Activated effector memory CD4-positive, alpha-beta T cell treated with anti-CD3 and anti-CD28 coated beads, Interleukin-2, amount 50 U/mL, for 16 hours (primary cell): ENCODE data around the gene HMG20B.
"Not testable (repeated sequence)": the region's sequence is repeated elsewhere in the genome, so short reads cannot be mapped to it uniquely, and the experiment has no call there.

Experiments
- DNase-seq: peaks from one replicate; pipeline ENCODE4 v3.0.0-alpha.2; 2020

HMG20B gene

DNA sequence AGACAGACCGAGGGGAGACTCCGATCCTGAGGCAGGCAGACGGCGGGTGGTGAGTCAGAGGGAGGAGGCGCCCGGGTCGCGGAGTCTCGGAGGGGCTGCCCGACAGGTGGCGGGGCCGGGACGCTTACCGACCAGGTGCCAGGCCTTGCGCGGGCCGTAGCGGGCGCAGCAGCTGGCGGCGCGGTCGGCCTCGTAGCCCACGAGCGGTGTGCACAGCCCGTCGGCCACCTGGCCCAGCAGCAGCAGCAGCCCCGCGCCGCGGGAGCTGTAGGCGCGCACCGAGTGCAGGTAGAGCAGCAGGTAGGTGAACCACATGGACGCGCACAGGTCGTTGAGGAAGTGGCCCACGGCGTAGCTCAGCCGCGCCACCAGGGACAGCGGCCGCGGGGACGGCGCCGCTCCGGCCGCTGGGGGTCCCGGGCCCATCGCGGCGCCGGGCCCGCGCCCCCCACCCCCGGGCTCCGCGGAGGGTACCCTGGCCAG is 15.7 kb upstream of the HMG20B start:
- DNase-seq = peak; percentile 89

- DNase-seq = peak; percentile 99
Observed at GRCh38 chr19:3557461-3558248, 15.1 kb upstream of the HMG20B start, which contains the start of gene MFSD12. TSS of gene MFSD12 (minus strand) at chr19:3557586. CDS start at chr19:3557403, 183 bp downstream.

GRCh38 chr19:3563709-3564524 is 8.8 kb upstream of the HMG20B start:
- DNase-seq = no peak

GRCh38 chr19:3565139-3565538 is 7.6 kb upstream of the HMG20B start:
- no peak for DNase-seq

DNA sequence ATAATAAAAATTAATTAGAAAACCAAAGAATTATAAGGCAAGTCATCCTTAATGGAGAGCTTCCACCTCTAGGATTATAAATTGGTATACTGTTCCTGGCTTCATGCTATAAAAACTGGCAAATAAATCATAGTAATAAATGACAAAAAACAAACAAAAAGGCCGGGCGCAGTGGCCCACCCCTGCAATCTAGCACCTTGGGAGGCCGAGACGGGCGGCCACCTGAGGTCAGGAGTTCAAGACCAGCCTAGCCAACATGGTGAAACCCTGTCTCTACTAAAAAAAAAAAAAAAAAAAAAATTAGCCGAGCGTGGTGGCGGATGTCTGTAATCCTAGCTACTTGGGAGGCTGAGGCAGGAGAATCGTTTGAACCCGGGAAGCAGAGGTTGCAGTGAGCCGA is 2.7 kb upstream of the HMG20B start:
- DNase-seq = not testable (repeated sequence)

DNA sequence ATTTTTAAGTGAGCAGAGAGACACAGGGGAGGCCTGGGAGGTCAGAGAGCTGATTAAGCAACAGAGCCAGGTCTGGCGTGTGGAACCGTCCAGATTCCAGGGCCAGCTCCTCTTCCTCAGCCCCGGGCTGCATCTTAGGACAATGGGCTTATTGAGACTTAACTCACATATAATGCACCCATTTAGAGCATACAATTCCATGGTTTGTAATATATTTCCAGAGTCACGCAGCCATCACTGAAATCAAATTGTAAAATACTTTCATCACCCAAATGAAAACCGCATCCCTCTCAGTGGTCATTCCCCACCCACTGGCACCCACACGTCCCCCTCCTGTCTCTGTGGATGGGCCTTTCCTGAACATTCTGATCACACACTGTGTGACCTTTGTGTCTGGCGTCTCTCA is 2.1 kb upstream of the HMG20B start:
- DNase-seq = no peak

DNA sequence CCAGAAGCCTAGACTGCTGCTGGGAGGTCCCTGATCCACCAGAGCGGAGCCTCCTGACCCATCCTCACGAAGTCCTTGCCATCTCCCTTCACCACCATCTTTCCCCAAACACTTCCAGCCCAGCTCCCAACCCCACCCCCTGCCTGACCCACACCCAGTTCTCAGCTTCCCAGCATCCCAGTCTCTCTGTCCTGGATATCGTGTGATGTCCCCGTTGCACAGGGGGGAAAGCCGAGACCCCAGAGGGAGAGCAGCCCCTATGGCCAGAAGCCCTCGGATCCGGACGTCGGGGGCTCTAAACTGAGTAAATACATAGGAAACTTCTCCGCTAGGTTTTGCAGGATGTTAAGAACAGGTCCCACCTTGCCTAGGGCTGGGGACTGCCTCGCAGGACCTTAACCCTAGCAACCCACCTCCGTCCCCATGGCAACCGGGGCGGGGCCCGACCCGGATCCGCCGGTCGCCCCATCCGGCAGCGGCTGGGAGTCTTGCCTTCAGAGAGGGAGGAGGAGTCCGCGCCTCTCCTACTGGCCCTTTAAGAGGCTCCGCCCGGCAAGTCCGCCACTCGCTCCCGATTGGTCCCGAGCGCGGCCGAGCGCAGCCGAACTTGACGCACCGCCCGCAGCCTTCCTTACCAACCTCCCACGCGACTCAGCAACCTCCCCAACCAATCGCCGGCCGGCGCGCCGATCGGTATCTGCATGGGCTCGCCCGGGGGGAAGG is 451 bp upstream of the HMG20B start:
- peak; percentile 100 for DNase-seq

DNA sequence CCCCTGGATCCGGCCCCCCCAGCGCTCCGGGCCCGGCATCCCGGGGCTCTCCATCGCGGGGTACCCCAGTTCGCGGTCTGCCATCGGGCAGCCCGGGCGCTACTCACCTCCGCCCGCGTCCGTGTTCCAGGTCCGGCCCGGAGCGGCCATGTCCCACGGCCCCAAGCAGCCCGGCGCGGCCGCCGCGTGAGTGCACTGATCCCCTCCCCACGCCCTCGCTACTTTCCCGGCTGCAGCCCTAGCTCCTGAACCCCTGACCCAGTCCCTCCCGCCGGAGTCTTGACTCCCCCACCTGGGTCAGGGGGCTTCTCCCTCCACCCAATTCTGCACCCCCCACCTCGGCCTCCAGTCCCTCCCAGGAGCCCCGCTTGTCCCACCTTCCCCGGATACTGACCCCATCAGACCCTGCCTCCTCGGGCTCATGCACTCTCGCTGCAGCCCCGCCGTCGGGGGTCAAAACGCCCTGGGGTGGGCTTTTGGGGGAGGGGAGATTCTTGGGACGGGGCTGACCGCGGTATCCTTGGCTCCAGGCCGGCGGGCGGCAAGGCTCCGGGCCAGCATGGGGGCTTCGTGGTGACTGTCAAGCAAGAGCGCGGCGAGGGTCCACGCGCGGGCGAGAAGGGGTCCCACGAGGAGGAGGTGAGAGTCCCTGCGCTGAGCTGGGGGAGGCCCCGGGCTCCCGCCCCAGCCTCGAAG is 566 bp downstream of the HMG20B start:
- DNase-seq = no peak

DNA sequence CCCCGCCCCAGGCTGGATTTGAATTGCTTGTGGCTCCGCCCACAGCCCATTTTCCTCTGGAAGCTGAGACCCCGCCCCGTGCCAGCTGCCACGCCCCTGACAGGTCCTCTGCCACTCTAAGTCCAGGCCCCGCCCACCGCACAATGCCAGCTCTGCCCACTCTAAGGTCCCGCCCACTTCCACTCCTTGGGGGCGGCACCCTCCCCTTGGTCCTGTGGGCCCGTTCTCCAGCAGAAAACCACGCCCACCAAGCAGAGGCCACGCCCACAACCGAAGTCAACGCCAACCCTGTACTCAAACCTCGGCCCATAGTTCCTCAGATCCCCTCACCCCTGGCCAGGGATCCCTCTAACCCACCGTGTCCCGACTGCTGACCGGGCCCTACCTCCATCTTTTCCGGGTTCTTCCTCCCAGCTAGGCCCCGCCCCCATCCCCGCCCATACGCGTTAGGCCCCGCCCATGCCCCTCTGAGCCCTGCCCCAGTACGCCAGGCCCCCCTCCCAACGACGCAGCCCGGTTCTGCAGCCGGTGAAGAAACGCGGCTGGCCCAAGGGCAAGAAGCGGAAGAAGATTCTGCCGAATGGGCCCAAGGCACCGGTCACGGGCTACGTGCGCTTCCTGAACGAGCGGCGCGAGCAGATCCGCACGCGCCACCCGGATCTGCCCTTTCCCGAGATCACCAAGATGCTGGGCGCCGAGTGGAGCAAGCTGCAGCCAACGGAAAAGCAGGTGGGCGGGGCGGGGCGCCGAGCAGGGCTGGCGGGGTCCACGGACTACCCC is 1.3 kb downstream of the HMG20B start:
- DNase-seq = peak; percentile 92

- peak; percentile 69 for DNase-seq
Observed at GRCh38 chr19:3575260-3575741, 2.6 kb downstream of the HMG20B start.

DNA sequence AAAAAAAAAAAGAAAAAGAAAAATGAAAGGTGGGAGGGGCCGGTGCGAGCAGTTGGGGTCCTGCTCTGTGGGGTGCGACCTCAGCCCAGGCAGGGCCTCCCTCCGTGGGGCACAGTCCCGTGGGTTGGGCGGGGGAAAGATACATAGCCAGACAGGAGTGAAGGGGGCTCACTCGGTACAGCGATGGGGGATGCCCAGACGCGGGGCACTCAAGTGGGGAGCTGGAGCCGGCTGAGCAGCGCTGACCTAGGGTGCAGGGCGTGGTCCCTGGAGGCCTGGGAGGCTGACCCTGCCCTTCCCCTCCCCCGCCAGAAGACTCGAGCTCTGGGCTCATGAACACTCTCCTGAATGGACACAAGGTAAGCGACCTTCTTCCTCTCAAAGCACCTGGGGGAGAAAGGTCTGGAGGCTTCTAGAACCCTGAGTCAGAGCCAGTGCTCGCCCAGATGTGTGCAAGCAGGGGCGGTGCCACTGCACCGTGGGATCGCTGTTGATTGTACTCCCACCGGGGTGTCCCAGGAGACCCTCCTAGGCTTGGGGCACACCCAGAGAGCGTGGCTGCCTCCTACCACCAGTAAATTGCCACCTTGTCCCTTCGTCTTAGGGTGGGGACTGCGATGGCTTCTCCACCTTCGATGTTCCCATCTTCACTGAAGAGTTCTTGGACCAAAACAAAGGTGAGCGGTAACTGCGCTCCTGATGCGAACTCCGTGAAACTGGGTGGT is 3.4 kb downstream of the HMG20B start:
- no peak for DNase-seq

DNA sequence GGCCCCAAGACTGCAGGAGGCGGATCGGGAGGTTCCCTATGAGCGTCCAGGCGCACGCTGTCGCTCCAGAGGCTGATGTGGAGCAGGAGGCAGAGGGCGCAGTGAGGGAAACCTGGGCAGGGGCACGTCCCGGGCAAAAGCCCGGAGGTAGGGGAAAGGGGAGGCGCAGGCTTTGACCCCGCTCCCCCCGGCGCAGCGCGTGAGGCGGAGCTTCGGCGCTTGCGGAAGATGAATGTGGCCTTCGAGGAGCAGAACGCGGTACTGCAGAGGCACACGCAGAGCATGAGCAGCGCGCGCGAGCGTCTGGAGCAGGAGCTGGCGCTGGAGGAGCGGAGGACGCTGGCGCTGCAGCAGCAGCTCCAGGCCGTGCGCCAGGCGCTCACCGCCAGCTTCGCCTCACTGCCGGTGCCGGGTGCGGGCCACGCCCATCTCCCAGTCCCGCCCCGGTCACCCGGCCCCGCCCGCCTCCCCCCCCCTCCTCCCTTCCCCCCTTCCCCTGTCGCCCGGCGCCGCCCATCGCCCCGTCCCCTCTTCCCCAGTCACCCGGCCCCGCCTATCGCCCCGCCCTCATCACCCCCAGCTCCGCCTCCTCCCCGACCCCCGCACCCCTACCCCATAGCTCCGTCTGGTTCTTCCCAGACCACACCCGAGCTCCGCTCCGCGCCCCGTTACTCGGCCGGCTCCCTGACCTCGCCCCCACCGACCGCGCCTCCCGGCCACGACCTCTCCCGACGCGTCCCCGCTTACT is 4.1 kb downstream of the HMG20B start:
- no peak for DNase-seq

DNA sequence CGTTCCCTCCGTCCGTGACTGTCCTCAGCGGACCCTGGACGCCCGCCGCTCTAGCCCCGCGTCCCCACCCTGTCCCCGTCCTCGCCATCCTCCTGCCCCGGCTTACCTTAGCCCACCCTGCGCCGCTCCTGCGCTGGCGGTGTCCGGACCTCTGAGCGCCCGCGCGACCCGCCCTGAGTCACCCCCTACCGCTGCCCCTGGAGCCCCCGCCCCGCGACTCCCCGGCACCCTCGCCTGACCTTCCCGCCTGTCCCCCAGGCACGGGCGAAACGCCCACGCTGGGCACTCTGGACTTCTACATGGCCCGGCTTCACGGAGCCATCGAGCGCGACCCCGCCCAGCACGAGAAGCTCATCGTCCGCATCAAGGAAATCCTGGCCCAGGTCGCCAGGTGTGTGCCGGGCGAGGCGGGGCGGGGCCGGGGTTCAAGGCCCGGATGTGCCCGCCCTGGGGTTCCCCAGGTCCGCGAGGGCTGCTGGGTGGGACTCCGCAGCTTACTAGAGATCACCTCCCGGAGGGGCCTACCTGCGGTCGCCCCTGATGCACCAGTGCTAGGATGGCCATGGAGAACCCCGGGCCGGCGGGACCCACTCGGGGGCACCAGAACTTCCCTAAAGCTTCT is 5.1 kb downstream of the HMG20B start:
- no peak for DNase-seq

DNA sequence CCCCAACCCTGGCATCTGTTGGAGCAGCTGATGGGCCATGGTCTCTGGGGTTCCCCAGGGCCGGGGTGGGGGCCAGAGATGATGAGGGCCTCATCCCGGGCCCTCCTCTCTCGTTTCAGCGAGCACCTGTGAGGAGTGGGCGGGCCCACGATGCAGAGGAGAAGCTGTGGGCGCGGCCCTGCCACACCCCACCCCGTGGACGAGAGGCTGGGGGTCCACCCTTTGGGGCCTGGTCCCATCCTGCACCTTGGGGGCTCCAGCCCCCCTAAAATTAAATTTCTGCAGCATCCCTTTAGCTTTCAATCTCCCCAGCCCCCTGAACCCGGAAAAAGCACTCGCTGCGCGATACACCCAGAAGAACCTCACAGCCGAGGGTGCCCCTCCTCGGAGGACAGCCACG is 5.6 kb downstream of the HMG20B start:
- no peak for DNase-seq

- DNase-seq = no peak
Observed at GRCh38 chr19:3580156-3580934, 7.6 kb downstream of the HMG20B start.

GRCh38 chr19:3581792-3582191 is 9.0 kb downstream of the HMG20B start:
- DNase-seq = not testable (repeated sequence)

DNA sequence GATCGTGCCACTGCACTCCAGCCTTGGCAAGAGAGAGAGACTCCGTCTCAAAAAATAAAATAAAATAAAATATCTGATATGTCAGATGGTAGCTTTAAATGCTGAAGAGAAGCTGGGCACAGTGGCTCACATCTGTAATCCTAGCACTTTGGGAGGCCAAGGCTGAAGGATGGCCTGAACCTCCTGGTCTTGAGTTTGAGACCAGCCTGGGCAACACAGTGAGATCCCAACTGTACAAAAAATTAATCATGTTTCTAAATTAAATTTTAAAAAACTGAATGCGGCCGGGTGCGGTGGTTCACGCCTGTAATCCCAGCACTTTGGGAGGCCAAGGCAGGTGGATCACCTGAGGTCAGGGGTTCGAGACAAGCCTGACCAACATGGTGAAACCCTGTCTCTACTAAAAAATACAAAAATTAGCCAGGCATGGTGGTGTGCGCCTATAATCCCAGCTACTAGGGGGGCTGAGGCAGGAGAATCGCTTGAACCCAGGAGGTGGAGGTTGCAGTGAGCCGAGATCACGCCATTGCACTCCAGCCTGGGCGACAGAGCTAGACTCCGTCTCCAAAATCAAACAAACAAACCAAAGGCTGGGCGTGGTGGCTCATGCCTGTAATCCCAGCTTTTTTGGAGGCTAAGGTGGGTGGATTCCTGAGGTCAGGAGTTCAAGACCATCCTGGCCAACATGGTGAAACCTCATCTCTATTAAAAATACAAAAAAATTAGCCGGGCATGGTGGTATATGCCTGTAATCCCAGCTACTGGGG is 11.5 kb downstream of the HMG20B start:
- not testable (repeated sequence) for DNase-seq
